ENCODE measurements around the gene PPP1R15A. TPM values are rescaled to one million over a fixed set of nuclear protein-coding genes. Genes with fewer than 3 reads are reported as not detected.

Gene PPP1R15A
- total and polyA plus RNA-seq, 2 experiments from 2014 or later = 14.0 to 15.8 TPM

DNA sequence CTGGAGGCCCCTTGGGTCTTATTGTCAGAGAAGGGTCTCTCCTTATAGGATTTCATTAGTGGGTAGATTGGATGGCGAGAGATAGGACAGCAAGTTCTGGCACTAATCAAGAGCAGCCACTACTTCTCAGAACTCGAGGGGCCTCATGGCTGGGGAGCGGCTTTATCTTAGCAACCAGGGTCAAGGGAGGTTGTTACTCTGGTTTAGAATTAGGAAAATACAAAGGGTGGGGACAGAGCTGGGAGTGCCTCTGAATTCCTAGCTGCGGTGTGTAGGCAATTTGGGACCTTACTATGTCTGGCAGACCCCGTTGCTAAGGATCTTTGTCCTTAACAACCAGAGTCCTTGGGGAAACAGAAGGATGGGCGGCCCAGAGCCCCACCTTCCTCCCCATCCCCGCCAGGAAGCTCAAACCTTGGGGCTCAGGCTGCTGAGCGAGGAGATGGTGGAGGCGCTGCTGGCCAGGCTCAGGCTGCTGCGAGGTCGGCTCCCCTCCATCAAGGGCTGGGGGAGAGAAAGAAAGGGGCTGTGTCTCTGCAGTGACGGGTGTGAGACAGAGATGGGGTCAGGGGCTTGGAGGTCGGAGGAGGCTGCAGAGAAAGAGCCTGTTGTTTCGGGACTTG lies 5.0 kb upstream of the PPP1R15A start (continued):
- TF ChIP-seq, protein P1, sequence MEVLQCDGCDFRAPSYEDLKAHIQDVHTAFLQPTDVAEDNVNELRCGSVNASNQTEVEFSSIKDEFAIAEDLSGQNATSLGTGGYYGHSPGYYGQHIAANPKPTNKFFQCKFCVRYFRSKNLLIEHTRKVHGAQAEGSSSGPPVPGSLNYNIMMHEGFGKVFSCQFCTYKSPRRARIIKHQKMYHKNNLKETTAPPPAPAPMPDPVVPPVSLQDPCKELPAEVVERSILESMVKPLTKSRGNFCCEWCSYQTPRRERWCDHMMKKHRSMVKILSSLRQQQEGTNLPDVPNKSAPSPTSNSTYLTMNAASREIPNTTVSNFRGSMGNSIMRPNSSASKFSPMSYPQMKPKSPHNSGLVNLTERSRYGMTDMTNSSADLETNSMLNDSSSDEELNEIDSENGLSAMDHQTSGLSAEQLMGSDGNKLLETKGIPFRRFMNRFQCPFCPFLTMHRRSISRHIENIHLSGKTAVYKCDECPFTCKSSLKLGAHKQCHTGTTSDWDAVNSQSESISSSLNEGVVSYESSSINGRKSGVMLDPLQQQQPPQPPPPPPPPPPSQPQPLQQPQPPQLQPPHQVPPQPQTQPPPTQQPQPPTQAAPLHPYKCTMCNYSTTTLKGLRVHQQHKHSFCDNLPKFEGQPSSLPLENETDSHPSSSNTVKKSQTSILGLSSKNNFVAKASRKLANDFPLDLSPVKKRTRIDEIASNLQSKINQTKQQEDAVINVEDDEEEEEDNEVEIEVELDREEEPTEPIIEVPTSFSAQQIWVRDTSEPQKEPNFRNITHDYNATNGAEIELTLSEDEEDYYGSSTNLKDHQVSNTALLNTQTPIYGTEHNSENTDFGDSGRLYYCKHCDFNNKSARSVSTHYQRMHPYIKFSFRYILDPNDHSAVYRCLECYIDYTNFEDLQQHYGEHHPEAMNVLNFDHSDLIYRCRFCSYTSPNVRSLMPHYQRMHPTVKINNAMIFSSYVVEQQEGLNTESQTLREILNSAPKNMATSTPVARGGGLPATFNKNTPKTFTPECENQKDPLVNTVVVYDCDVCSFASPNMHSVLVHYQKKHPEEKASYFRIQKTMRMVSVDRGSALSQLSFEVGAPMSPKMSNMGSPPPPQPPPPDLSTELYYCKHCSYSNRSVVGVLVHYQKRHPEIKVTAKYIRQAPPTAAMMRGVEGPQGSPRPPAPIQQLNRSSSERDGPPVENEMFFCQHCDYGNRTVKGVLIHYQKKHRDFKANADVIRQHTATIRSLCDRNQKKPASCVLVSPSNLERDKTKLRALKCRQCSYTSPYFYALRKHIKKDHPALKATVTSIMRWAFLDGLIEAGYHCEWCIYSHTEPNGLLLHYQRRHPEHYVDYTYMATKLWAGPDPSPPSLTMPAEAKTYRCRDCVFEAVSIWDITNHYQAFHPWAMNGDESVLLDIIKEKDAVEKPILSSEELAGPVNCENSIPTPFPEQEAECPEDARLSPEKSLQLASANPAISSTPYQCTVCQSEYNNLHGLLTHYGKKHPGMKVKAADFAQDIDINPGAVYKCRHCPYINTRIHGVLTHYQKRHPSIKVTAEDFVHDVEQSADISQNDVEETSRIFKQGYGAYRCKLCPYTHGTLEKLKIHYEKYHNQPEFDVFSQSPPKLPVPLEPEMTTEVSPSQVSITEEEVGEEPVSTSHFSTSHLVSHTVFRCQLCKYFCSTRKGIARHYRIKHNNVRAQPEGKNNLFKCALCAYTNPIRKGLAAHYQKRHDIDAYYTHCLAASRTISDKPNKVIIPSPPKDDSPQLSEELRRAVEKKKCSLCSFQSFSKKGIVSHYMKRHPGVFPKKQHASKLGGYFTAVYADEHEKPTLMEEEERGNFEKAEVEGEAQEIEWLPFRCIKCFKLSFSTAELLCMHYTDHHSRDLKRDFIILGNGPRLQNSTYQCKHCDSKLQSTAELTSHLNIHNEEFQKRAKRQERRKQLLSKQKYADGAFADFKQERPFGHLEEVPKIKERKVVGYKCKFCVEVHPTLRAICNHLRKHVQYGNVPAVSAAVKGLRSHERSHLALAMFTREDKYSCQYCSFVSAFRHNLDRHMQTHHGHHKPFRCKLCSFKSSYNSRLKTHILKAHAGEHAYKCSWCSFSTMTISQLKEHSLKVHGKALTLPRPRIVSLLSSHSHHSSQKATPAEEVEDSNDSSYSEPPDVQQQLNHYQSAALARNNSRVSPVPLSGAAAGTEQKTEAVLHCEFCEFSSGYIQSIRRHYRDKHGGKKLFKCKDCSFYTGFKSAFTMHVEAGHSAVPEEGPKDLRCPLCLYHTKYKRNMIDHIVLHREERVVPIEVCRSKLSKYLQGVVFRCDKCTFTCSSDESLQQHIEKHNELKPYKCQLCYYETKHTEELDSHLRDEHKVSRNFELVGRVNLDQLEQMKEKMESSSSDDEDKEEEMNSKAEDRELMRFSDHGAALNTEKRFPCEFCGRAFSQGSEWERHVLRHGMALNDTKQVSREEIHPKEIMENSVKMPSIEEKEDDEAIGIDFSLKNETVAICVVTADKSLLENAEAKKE (CRISPR knock-in tag; IDR thresholded peaks at IDR 0.05) = no peak
- TF ChIP-seq EZH2 (IDR thresholded peaks at IDR 0.05; ENCODE audit: low read depth, unreplicated experiment) (no peak), CREB1 (CRISPR knock-in tag; IDR thresholded peaks at IDR 0.05; ENCODE audit: low read depth) (no peak), EZH2phosphoT487 (IDR thresholded peaks at IDR 0.05; ENCODE audit: unreplicated experiment) (no peak), ZNF331 (CRISPR knock-in tag; IDR thresholded peaks at IDR 0.05; ENCODE audit: low read depth) (no peak), POLR2AphosphoS5 (IDR thresholded peaks at IDR 0.05; ENCODE audit: low read depth) (no peak), NANOG (IDR thresholded peaks at IDR 0.05; ENCODE audit: borderline replicate concordance) (no peak), JUNB (IDR thresholded peaks at IDR 0.05; ENCODE audit: unreplicated experiment) (no peak)
- TF ChIP-seq, protein P2, sequence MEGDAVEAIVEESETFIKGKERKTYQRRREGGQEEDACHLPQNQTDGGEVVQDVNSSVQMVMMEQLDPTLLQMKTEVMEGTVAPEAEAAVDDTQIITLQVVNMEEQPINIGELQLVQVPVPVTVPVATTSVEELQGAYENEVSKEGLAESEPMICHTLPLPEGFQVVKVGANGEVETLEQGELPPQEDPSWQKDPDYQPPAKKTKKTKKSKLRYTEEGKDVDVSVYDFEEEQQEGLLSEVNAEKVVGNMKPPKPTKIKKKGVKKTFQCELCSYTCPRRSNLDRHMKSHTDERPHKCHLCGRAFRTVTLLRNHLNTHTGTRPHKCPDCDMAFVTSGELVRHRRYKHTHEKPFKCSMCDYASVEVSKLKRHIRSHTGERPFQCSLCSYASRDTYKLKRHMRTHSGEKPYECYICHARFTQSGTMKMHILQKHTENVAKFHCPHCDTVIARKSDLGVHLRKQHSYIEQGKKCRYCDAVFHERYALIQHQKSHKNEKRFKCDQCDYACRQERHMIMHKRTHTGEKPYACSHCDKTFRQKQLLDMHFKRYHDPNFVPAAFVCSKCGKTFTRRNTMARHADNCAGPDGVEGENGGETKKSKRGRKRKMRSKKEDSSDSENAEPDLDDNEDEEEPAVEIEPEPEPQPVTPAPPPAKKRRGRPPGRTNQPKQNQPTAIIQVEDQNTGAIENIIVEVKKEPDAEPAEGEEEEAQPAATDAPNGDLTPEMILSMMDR (conservative IDR thresholded peaks at IDR 0.05; ENCODE audit: low read depth in 2 of 2) = no peak
- TF ChIP-seq, protein P3, sequence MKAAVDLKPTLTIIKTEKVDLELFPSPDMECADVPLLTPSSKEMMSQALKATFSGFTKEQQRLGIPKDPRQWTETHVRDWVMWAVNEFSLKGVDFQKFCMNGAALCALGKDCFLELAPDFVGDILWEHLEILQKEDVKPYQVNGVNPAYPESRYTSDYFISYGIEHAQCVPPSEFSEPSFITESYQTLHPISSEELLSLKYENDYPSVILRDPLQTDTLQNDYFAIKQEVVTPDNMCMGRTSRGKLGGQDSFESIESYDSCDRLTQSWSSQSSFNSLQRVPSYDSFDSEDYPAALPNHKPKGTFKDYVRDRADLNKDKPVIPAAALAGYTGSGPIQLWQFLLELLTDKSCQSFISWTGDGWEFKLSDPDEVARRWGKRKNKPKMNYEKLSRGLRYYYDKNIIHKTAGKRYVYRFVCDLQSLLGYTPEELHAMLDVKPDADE (IDR thresholded peaks at IDR 0.05) = no peak
- TF ChIP-seq, protein P4, sequence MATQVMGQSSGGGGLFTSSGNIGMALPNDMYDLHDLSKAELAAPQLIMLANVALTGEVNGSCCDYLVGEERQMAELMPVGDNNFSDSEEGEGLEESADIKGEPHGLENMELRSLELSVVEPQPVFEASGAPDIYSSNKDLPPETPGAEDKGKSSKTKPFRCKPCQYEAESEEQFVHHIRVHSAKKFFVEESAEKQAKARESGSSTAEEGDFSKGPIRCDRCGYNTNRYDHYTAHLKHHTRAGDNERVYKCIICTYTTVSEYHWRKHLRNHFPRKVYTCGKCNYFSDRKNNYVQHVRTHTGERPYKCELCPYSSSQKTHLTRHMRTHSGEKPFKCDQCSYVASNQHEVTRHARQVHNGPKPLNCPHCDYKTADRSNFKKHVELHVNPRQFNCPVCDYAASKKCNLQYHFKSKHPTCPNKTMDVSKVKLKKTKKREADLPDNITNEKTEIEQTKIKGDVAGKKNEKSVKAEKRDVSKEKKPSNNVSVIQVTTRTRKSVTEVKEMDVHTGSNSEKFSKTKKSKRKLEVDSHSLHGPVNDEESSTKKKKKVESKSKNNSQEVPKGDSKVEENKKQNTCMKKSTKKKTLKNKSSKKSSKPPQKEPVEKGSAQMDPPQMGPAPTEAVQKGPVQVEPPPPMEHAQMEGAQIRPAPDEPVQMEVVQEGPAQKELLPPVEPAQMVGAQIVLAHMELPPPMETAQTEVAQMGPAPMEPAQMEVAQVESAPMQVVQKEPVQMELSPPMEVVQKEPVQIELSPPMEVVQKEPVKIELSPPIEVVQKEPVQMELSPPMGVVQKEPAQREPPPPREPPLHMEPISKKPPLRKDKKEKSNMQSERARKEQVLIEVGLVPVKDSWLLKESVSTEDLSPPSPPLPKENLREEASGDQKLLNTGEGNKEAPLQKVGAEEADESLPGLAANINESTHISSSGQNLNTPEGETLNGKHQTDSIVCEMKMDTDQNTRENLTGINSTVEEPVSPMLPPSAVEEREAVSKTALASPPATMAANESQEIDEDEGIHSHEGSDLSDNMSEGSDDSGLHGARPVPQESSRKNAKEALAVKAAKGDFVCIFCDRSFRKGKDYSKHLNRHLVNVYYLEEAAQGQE (IDR thresholded peaks at IDR 0.05; ENCODE audit: unreplicated experiment) = no peak
